K562 (cell line): ENCODE data around the gene GOLPH3L. TPM values are rescaled to one million over a fixed set of nuclear protein-coding genes. Genes with fewer than 3 reads are reported as not detected.
A peak's percentile ranks its signal among the peaks of the same experiment; 100 is the strongest.

Experiments used
- ATF1 ChIP-seq, 2 experiments: fragments of 450-650 bp in 1 of 2; IDR thresholded peaks; 2 replicates each; pipeline ENCODE4 v1.6.1; 2016; ENCODE audit warnings: missing compliant biosample characterization in 1 of 2, missing genetic modification characterization in 1 of 2
- FOXA1 ChIP-seq: fragments of 450-650 bp; IDR thresholded peaks from 2 replicates; pipeline ENCODE4 v1.6.1; 2016; ENCODE audit warnings: mild to moderate bottlenecking, borderline replicate concordance
- MAFF ChIP-seq: IDR thresholded peaks from 2 replicates; pipeline ENCODE4 v1.6.1; 2012; ENCODE audit warnings: low read length, improper control_type of control experiment
- MYC ChIP-seq, 2 experiments: fragments of 250-450 bp in 1 of 2; sonication (Bioruptor Pico) in 1 of 2; IDR thresholded peaks; 2 replicates each; pipeline versions ENCODE4 v1.5.1 to v1.6.1; 2012 to 2021; ENCODE audit warnings: low read depth in 2 of 2, borderline replicate concordance in 1 of 2, improper control_type of control experiment in 1 of 2, low read length in 1 of 2, mild to moderate bottlenecking in 1 of 2, moderate library complexity in 1 of 2
- NFE2 ChIP-seq: IDR thresholded peaks from 2 replicates; pipeline ENCODE4 v1.6.1; 2014; ENCODE audit warnings: antibody characterized with exemption, low read depth
- PBX2 ChIP-seq, 2 experiments: IDR thresholded peaks in 1 of 2; conservative IDR thresholded peaks in 1 of 2; 2 replicates each; pipeline ENCODE4 v1.6.1; 2016; ENCODE audit warnings: low read depth in 2 of 2, mild to moderate bottlenecking in 1 of 2, missing compliant biosample characterization in 1 of 2, missing genetic modification characterization in 1 of 2, moderate library complexity in 1 of 2
- POLR2H ChIP-seq: IDR thresholded peaks from 2 replicates; pipeline ENCODE4 v1.6.1; 2016; ENCODE audit warnings: missing genetic modification characterization, low read depth, mild to moderate bottlenecking, control low read depth, missing compliant biosample characterization, moderate library complexity
- POLR3G ChIP-seq: IDR thresholded peaks from 2 replicates; pipeline ENCODE4 v1.6.1; 2011; ENCODE audit not compliant: insufficient read length, insufficient replicate concordance; ENCODE audit errors: extremely low read depth
- PTTG1 ChIP-seq: fragments of 450-650 bp; IDR thresholded peaks from 2 replicates; pipeline ENCODE4 v1.6.1; 2016; ENCODE audit warnings: low read depth, mild to moderate bottlenecking, missing genetic modification characterization, missing compliant biosample characterization
- SMARCB1 ChIP-seq: IDR thresholded peaks from 2 replicates; pipeline ENCODE4 v1.6.1; 2011; ENCODE audit warnings: improper control_type of control experiment, low read depth; ENCODE audit not compliant: insufficient read length
- SP1 ChIP-seq: sonication (generic); formaldehyde crosslinking; IDR thresholded peaks from 2 replicates; pipeline ENCODE4 v1.8.1; 2022; ENCODE audit warnings: mild to moderate bottlenecking, missing genetic modification reagents
- polyA plus RNA-seq, 8 experiments: library from polyadenylated mRNA; depleted of rRNA in 4 of 8; stranded (reverse) in 5 of 8; unstranded in 3 of 8; fragments of >200 nt; fragmentation: Nextera tagmentation in 2 of 8; fragmentation: Illumina TruSeq in 1 of 8; extraction: Ambion mirVana in 2 of 8; extraction: Trizol in 1 of 8; gene quantifications; 2 replicates each; pipeline versions ENCODE4 v1.2.1 to v1.2.3, GENCODE V29; 2011 to 2014; ENCODE audit warnings: inconsistent platforms in 1 of 8, missing spikeins in 1 of 8
- total RNA-seq, 7 experiments: library from RNA; depleted of rRNA in 6 of 7; stranded (reverse); fragments of >200 nt in 6 of 7; fragmentation: Illumina TruSeq in 2 of 7; extraction: Trizol in 2 of 7; gene quantifications; 2 replicates each; pipeline versions ENCODE4 v1.2.1 to v1.2.3, GENCODE V29; 2011 to 2021; ENCODE audit warnings: low replicate concordance in 1 of 7
- TF ChIP-seq, protein P1 (sequence below), 2 experiments: fragments of 250-450 bp in 1 of 2; fragments of 450-650 bp in 1 of 2; sonication (Bioruptor Pico) in 1 of 2; IDR thresholded peaks; 2 replicates each; pipeline versions ENCODE4 v1.6.1 to v1.8.0; 2016 to 2021; ENCODE audit warnings: mild to moderate bottlenecking in 2 of 2, moderate library complexity in 2 of 2, missing compliant biosample characterization in 1 of 2, missing genetic modification characterization in 1 of 2

GOLPH3L gene
- total and polyA plus RNA-seq, 9 of the 15 experiments (the other 6 are each of a cell fraction or from before 2014, with no cell fraction given) = 8.1 to 42.1 (median 21.6) TPM

DNA sequence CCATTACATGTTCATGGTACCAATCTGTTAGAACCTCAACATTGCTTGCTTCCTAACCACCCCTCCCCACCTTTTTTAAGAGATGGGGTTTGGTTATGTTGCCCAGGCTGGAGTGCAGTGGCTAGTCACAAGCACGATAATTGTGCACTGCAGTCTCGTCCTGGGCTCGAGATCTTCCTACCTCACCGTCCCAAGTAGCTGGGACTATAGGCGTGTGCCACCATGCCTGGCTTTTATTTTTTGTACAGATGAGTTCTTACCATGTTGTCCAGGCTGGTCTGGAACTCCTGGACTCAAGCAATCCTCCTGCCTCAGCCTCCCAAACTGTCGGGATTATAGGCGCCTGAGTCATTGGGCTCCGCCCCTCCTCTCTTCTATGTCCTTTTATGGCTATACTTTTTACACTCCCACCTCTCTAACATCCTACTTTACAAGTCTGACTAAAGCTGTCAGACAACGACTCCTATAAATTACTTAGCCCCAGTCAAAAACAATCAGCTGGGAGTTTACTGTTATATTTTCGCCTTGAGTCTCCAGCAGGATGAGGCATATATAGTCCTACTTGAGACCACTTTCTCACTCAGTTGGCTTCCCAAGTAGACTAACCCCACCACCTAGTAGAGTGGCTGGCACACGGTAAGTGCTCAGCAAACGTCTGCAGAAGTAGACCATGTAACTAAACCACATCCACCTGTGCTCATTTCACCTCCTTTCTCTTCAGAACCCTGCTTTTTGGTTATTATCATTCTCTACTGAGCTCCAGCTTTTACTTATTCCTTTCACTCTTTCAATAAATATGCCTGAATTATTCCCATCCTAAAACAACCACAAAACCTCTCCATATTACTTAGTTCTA, 81.4 kb downstream of the GOLPH3L start (continued):
- no peak for TF ChIP-seq ATF1 (CRISPR knock-in tag; IDR thresholded peaks at IDR 0.05)
- peak; percentile 35 for TF ChIP-seq ATF1 (tag; IDR thresholded peaks at IDR 0.05)
- no peak for TF ChIP-seq FOXA1
- TF ChIP-seq SMARCB1 = no peak
- TF ChIP-seq SP1 (CRISPR knock-in tag) = 0 out of 2 replicates have a peak, but pooled peaks have one; percentile 23
- TF ChIP-seq POLR2H = peak; percentile 72
- TF ChIP-seq, protein P1, sequence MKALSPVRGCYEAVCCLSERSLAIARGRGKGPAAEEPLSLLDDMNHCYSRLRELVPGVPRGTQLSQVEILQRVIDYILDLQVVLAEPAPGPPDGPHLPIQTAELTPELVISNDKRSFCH (CRISPR knock-in tag; IDR thresholded peaks at IDR 0.05) = no peak
- TF ChIP-seq, protein P1 (tag; IDR thresholded peaks at IDR 0.05) = peak; percentile 76; the same call in 1 of the 2 replicates
- TF ChIP-seq PTTG1 (tag) = peak; percentile 50; the same call in 1 of the 2 replicates
- TF ChIP-seq MAFF = peak; percentile 37; the same call in 1 of the 2 replicates
- no peak for TF ChIP-seq PBX2 (CRISPR knock-in tag; IDR thresholded peaks at IDR 0.05; ENCODE audit: low read depth)
- TF ChIP-seq PBX2 (tag; conservative IDR thresholded peaks at IDR 0.05; ENCODE audit: low read depth) = peak; percentile 90
- TF ChIP-seq NFE2 = peak; percentile 88
- TF ChIP-seq POLR3G = no peak
- no peak for TF ChIP-seq MYC (IDR thresholded peaks at IDR 0.05; ENCODE audit: low read depth, low read length)
- TF ChIP-seq MYC (CRISPR knock-in tag; IDR thresholded peaks at IDR 0.05; ENCODE audit: borderline replicate concordance, low read depth) = peak; percentile 36; the same call in 1 of the 2 replicates
